Activated CD8-positive, alpha-beta memory T cell treated with anti-CD3 and anti-CD28 coated beads for 36 hours (primary cell): ENCODE measurements around the gene IGFBP7. TPM values are rescaled to one million over a fixed set of nuclear protein-coding genes. Genes with fewer than 3 reads are reported as not detected.
"Not testable (repeated sequence)": the region's sequence is repeated elsewhere in the genome, so short reads cannot be mapped to it uniquely, and the experiment has no call there.

Experiments
- CTCF ChIA-PET: fragments of 350-600 bp; sonication (Branson Sonifier 250); formaldehyde crosslinking; loops from one replicate; lab custom pipeline; 2021; ENCODE audit warnings: antibody characterized with exemption; lab: Charles Lee
- POLR2A ChIA-PET: fragments of 350-600 bp; sonication (Branson Sonifier 250); formaldehyde crosslinking; loops from one replicate; lab custom pipeline; 2021; ENCODE audit warnings: antibody characterized with exemption; lab: Charles Lee
- total RNA-seq, 2 experiments: library from RNA; stranded (reverse); gene quantifications; one replicate each; pipeline ENCODE4 v1.2.3, GENCODE V29; 2021

The IGFBP7 gene
- total RNA-seq, 2 experiments from 2014 or later = not detected

GRCh38 chr4:57053508-57053907 lies 56.7 kb downstream of the IGFBP7 start:
- POLR2A ChIA-PET = no interaction called here
- CTCF ChIA-PET = no interaction called here

- CTCF ChIA-PET = no interaction called here
- POLR2A ChIA-PET = no interaction called here
Observed at GRCh38 chr4:57051524-57051923, 58.7 kb downstream of the IGFBP7 start.

- POLR2A ChIA-PET = no interaction called here
- CTCF ChIA-PET = no interaction called here
Observed at GRCh38 chr4:57051095-57051494, 59.1 kb downstream of the IGFBP7 start.

- POLR2A ChIA-PET = no interaction called here
Observed at GRCh38 chr4:57048590-57049304, 61.4 kb downstream of the IGFBP7 start.

GRCh38 chr4:57047046-57047445 lies 63.1 kb downstream of the IGFBP7 start:
- POLR2A ChIA-PET, CTCF ChIA-PET: not testable (repeated sequence)

More at GRCh38 chr4:57048590-57049304, 61.4 kb downstream of the IGFBP7 start:
- CTCF ChIA-PET = no interaction called here

GRCh38 chr4:57044996-57045395 lies 65.2 kb downstream of the IGFBP7 start:
- POLR2A ChIA-PET = no interaction called here
- CTCF ChIA-PET = no interaction called here

GRCh38 chr4:57044279-57044678 lies 65.9 kb downstream of the IGFBP7 start:
- ChIA-PET CTCF (no interaction called here), POLR2A (no interaction called here)

GRCh38 chr4:57043347-57044251 lies 66.6 kb downstream of the IGFBP7 start:
- CTCF ChIA-PET = no interaction called here
- POLR2A ChIA-PET = no interaction called here

- ChIA-PET POLR2A (no interaction called here), CTCF (no interaction called here)
Observed at GRCh38 chr4:57042711-57043169, 67.4 kb downstream of the IGFBP7 start.

GRCh38 chr4:57041020-57041419 lies 69.2 kb downstream of the IGFBP7 start:
- CTCF ChIA-PET = no interaction called here

GRCh38 chr4:57040510-57040909 lies 69.7 kb downstream of the IGFBP7 start:
- POLR2A ChIA-PET = no interaction called here
- CTCF ChIA-PET = no interaction called here

More at GRCh38 chr4:57041020-57041419, 69.2 kb downstream of the IGFBP7 start:
- POLR2A ChIA-PET = no interaction called here

- ChIA-PET CTCF (interaction anchor here (0.7 kb wide), 1 partner anchor 135 kb away, joined by 3 read pairs; no protein-coding TSS in a partner anchor), POLR2A (no interaction called here)
Observed at GRCh38 chr4:57039345-57039744, 70.8 kb downstream of the IGFBP7 start.

GRCh38 chr4:57037982-57038604 lies 72.1 kb downstream of the IGFBP7 start:
- POLR2A ChIA-PET = interaction anchor here (0.5 kb wide), 1 partner anchor 109 kb away, joined by 3 read pairs; no protein-coding TSS in a partner anchor
- CTCF ChIA-PET = no interaction called here

- ChIA-PET POLR2A (no interaction called here), CTCF (no interaction called here)
Observed at GRCh38 chr4:57034520-57034919, 75.7 kb downstream of the IGFBP7 start.

- ChIA-PET POLR2A (no interaction called here), CTCF (no interaction called here)
Observed at GRCh38 chr4:57023104-57023503, 87.1 kb downstream of the IGFBP7 start.

- ChIA-PET POLR2A (interaction anchor here (0.7 kb wide), 1 partner anchor 51 kb away, joined by 3 read pairs; no protein-coding TSS in a partner anchor), CTCF (no interaction called here)
Observed at GRCh38 chr4:57020467-57021101, 89.6 kb downstream of the IGFBP7 start.

- CTCF ChIA-PET = no interaction called here
- POLR2A ChIA-PET = no interaction called here
Observed at GRCh38 chr4:57018980-57019379, 91.2 kb downstream of the IGFBP7 start.

- CTCF ChIA-PET = no interaction called here
- POLR2A ChIA-PET = no interaction called here
Observed at GRCh38 chr4:57013543-57014120, 96.6 kb downstream of the IGFBP7 start.

GRCh38 chr4:56999751-57000150 lies 110.4 kb downstream of the IGFBP7 start:
- ChIA-PET POLR2A (no interaction called here), CTCF (no interaction called here)
